ENCODE results near the gene MAD1L1. TPM values are rescaled to one million over a fixed set of nuclear protein-coding genes. Genes with fewer than 3 reads are reported as not detected.

MAD1L1 gene
- total RNA-seq, 4 donors from 2014 or later: 8.0 to 52.7 (median 26.7) TPM

DNA sequence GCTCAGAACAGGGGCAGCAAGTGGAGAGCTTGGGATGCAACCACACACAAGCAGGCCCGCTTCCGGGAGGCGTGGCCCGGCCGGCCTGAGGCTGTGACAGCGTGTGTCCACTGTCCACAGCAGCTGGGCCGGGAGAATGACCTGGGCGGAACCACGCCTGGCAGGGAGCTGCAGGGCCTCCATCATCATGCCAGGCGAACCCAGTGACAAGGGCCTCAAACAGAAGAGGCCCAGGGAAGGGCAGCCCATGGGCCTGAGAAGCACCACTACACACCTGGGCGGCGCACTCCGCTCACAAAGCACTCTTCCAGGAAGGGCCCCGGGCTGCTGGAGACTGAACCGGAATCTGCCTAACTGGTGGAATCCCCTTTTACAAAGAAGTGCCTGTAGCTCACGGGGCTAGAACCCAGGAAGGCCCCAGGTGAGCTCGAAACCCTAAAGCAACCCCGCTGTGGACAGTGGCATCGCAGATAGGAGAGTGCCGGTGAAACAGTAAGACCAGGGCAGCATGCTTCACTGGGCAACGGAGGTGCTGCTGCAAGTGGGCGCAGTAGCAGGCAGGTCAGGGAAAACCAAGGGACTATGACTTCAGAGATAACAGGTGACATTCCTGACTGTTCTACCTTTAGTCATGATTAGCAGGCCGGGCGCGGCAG is 66.0 kb downstream of the MAD1L1 start:
- no peak overlapping the region for H3K4me3 ChIP-seq
- DNase-seq: no peak
- no peaks in the 10 kb centered on the region for H3K36me3 ChIP-seq
- H3K27me3 ChIP-seq: no peaks in the 10 kb centered on the region
- 87% methylated on average over 25 of the region's 25 CpGs; no CpG with 5 or more reads in 1 of the 2 donors for WGBS, 2 donors (ENCODE audit: low coverage in 1 of 2)
- no peak for TF ChIP-seq EP300 (IDR thresholded peaks at IDR 0.05; ENCODE audit: low read depth)
- no peak for TF ChIP-seq POLR2A (IDR thresholded peaks at IDR 0.05)
- TF ChIP-seq, protein P1, sequence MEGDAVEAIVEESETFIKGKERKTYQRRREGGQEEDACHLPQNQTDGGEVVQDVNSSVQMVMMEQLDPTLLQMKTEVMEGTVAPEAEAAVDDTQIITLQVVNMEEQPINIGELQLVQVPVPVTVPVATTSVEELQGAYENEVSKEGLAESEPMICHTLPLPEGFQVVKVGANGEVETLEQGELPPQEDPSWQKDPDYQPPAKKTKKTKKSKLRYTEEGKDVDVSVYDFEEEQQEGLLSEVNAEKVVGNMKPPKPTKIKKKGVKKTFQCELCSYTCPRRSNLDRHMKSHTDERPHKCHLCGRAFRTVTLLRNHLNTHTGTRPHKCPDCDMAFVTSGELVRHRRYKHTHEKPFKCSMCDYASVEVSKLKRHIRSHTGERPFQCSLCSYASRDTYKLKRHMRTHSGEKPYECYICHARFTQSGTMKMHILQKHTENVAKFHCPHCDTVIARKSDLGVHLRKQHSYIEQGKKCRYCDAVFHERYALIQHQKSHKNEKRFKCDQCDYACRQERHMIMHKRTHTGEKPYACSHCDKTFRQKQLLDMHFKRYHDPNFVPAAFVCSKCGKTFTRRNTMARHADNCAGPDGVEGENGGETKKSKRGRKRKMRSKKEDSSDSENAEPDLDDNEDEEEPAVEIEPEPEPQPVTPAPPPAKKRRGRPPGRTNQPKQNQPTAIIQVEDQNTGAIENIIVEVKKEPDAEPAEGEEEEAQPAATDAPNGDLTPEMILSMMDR (IDR thresholded peaks at IDR 0.05): no peak
- no peak for TF ChIP-seq POLR2AphosphoS5 (IDR thresholded peaks at IDR 0.05)
- H3K27ac ChIP-seq: peak overlapping the region in 1 of 4 donors; percentile 48
- in situ Hi-C loops (cut with MboI; ENCODE audit: low pct_ligation_motif_present in 1 of 4, low pct_unique_long_range_greater_than_20kb in 1 of 4, low sequenced_read_pairs in 3 of 4): no loop called here
- H3K9me3 ChIP-seq: no peaks in the 10 kb centered on the region
- intact Hi-C loops (cut with DNase I; ENCODE audit: low total_unique reads): no loop called here
- H3K4me1 ChIP-seq: peaks cover 0 to 10% (median 3%) of the 10 kb centered on the region in 4 donors

DNA sequence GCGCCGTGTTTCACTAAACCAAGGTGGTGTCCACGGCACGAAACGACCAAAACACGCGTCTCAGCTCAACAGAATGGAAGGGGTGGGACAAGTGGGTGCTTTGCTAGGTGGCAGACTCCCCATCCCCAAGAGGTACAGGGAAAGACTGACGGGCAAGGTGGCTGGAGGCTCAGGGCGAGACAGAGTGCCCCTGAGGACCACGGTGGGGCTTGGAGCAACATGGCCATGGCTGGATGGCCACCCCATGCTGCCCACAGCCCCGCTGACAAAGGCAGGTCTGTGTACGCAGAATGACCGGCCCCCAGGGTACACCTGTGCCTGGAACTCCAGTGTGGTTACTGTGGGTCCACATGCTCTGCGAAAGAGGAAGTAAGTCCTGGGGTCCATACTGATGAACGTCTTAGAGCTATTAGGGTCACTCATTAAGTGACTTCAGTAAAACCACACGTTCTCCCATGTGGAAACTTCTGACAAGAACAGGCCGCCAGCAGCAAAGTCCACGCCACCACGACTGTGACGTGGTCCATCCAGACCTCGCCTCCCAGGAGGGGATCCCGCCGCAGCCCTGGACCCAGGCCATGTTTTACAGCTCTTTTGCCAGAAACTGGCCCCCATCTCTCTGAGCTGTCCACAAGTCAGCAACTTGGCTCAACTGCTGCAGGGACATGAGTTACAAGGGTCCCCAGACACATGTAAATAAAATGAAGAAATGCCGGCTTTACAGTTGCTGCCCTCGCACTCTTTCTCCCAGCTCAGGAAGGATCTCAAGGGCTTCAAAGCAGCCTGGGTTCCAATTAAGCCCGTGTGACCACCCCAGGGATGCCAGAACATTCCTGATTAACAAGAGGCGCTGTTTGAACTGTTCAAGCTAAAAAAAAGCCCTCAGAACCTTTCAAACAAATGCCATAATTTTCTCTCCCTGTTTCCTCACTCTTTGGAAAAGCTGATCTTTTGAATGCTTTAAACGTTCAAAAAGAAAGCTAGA is 66.8 kb downstream of the MAD1L1 start:
- DNase-seq: no peak
- TF ChIP-seq, protein P1 (IDR thresholded peaks at IDR 0.05): no peak
- TF ChIP-seq POLR2A (IDR thresholded peaks at IDR 0.05): no peak
- TF ChIP-seq EP300 (IDR thresholded peaks at IDR 0.05; ENCODE audit: low read depth): no peak
- no peak for TF ChIP-seq POLR2AphosphoS5 (IDR thresholded peaks at IDR 0.05)
- intact Hi-C loops (cut with DNase I; ENCODE audit: low total_unique reads): no loop called here
- peak overlapping the region in 1 of 4 donors; percentile 48 for H3K27ac ChIP-seq
- H3K9me3 ChIP-seq: no peaks in the 10 kb centered on the region
- no peaks in the 10 kb centered on the region for H3K27me3 ChIP-seq
- no peaks in the 10 kb centered on the region for H3K36me3 ChIP-seq
- H3K4me3 ChIP-seq: no peak overlapping the region
- H3K4me1 ChIP-seq: peaks cover 0 to 10% (median 3%) of the 10 kb centered on the region in 4 donors
- in situ Hi-C loops (cut with MboI; ENCODE audit: low pct_ligation_motif_present in 1 of 4, low pct_unique_long_range_greater_than_20kb in 1 of 4, low sequenced_read_pairs in 3 of 4): no loop called here
- 60 to 86% methylated on average over 1 to 28 of the region's 28 CpGs for WGBS, 2 donors (ENCODE audit: low coverage in 1 of 2)

DNA sequence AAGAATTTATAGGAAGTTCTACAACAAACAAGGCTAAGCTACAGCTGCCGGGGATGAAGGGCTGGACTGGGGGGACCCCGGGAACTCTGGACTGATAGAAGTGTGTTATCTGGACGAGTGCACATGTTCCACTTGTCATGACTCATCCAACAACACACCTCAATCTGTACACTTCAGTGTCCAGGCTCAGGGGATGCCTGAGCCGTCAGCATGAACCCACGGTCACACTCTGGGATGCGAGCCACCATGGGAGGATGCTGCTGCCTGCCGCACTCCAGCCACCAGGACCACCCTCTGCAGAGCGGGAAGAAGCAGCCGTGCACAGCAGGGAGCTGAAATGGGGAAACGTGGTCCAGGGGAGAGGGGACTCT is 67.5 kb downstream of the MAD1L1 start:
- H3K27ac ChIP-seq: no peak overlapping the region
- TF ChIP-seq POLR2AphosphoS5 (IDR thresholded peaks at IDR 0.05): no peak
- 50 to 91% methylated on average over 2 to 10 of the region's 10 CpGs for WGBS, 2 donors (ENCODE audit: low coverage in 1 of 2)
- H3K9me3 ChIP-seq: no peaks in the 10 kb centered on the region
- H3K4me1 ChIP-seq: peaks cover 0 to 10% (median 3%) of the 10 kb centered on the region in 4 donors
- in situ Hi-C loops (cut with MboI; ENCODE audit: low pct_ligation_motif_present in 1 of 4, low pct_unique_long_range_greater_than_20kb in 1 of 4, low sequenced_read_pairs in 3 of 4) (no loop called here), intact Hi-C loops (cut with DNase I; ENCODE audit: low total_unique reads) (no loop called here)
- no peak for DNase-seq
- no peak overlapping the region for H3K4me3 ChIP-seq
- no peaks in the 10 kb centered on the region for H3K36me3 ChIP-seq
- no peaks in the 10 kb centered on the region for H3K27me3 ChIP-seq

DNA sequence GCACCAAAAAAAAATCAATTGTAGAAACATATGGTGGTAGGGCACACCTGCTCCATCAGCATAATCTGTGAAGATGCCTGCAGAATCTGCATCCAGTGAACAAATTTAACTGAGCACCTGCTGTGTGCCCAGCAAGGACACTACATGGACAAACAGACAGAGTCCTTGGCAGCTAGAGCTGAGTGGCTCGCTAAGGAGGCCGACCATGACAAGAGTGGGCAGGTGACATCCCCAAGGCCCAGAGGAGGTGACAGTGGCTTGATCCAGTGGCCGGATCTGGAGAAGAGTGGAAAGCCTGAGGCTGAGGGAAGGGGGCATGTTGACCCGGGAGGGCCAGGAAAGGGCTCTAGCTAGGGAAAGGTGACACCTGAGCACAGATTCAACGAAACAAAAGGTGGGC is 68.1 kb downstream of the MAD1L1 start:
- peaks cover 0 to 10% (median 3%) of the 10 kb centered on the region in 4 donors for H3K4me1 ChIP-seq
- no peak overlapping the region for H3K4me3 ChIP-seq
- no peaks in the 10 kb centered on the region for H3K36me3 ChIP-seq
- WGBS, 2 donors (ENCODE audit: low coverage in 1 of 2): 93 to 95% methylated on average over 5 of the region's 5 CpGs
- in situ Hi-C loops (cut with MboI; ENCODE audit: low pct_ligation_motif_present in 1 of 4, low pct_unique_long_range_greater_than_20kb in 1 of 4, low sequenced_read_pairs in 3 of 4) (no loop called here), intact Hi-C loops (cut with DNase I; ENCODE audit: low total_unique reads) (no loop called here)
- no peak for DNase-seq
- no peaks in the 10 kb centered on the region for H3K27me3 ChIP-seq
- no peaks in the 10 kb centered on the region for H3K9me3 ChIP-seq
- H3K27ac ChIP-seq: no peak overlapping the region
- no peak for TF ChIP-seq POLR2A (IDR thresholded peaks at IDR 0.05)
- no peak for TF ChIP-seq EP300 (IDR thresholded peaks at IDR 0.05; ENCODE audit: low read depth)
- TF ChIP-seq, protein P1 (IDR thresholded peaks at IDR 0.05): no peak
